ENCODE data around the gene RTL5. TPM values are rescaled to one million over a fixed set of nuclear protein-coding genes. Genes with fewer than 3 reads are reported as not detected.

RTL5 gene
- total RNA-seq, 4 donors from 2014 or later = 8.8 to 19.0 (median 9.9) TPM

DNA sequence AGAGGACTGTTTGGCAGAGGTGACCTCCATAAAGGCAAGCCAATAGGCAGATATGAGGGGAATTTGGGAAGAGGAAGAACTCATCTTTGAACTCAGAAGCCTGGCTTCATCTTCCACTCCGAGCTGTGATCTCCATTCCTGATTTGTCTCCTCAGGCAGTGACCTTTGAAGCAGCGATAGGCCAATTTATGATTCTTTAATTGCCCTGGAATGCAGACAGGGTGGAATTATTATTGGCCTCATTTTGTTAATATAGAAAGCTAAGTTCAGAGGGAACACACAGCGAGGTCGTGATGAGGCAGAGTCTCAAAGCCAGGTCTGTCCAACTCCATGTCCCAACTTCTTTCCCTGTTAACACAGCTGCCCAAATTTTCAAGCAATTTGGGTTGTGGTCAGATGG is 16.9 kb downstream of the RTL5 start:
- no peak overlapping the region for H3K4me3 ChIP-seq
- H3K27me3 ChIP-seq = no peaks in the 10 kb centered on the region
- no peaks in the 10 kb centered on the region for H3K36me3 ChIP-seq
- no peaks in the 10 kb centered on the region for H3K9me3 ChIP-seq
- 37 to 70% methylated on average over 2 to 4 of the region's 4 CpGs for WGBS, 2 donors (ENCODE audit: low coverage in 1 of 2)
- H3K4me1 ChIP-seq = peaks cover 0 to 28% (median 0%) of the 10 kb centered on the region in 3 donors
- no peak for ATAC-seq
- H3K27ac ChIP-seq = peak overlapping the region in 3 of 4 donors; percentile 47 to 63 (median 61)
- no peak for TF ChIP-seq POLR2AphosphoS5 (IDR thresholded peaks at IDR 0.05)
- no peak for TF ChIP-seq EP300 (IDR thresholded peaks at IDR 0.05)
- TF ChIP-seq, protein P1, sequence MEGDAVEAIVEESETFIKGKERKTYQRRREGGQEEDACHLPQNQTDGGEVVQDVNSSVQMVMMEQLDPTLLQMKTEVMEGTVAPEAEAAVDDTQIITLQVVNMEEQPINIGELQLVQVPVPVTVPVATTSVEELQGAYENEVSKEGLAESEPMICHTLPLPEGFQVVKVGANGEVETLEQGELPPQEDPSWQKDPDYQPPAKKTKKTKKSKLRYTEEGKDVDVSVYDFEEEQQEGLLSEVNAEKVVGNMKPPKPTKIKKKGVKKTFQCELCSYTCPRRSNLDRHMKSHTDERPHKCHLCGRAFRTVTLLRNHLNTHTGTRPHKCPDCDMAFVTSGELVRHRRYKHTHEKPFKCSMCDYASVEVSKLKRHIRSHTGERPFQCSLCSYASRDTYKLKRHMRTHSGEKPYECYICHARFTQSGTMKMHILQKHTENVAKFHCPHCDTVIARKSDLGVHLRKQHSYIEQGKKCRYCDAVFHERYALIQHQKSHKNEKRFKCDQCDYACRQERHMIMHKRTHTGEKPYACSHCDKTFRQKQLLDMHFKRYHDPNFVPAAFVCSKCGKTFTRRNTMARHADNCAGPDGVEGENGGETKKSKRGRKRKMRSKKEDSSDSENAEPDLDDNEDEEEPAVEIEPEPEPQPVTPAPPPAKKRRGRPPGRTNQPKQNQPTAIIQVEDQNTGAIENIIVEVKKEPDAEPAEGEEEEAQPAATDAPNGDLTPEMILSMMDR (IDR thresholded peaks at IDR 0.05) = no peak
- no peak for TF ChIP-seq POLR2A (IDR thresholded peaks at IDR 0.05)

DNA sequence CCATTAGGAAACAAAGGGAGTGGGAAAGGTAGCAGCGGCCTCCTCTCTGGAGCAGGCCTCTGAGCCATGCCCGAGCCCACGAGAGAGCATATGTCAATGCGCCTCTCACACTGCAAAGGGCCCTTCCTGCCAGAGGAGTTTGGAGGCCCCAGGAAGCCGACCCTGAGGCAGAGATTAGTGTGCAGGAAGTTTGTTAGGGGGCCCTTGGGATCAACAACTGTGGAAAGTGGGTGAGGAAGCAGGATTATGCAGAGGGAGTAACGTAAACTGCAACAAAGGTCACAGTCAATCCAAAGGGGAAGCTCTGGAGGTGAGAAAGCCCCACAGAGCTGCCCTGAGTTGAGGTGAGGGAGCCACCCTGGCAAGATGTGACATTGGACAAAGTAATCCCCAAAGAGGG is 17.4 kb downstream of the RTL5 start:
- H3K4me1 ChIP-seq = peaks cover 0 to 28% (median 0%) of the 10 kb centered on the region in 3 donors
- no peaks in the 10 kb centered on the region for H3K27me3 ChIP-seq
- no peaks in the 10 kb centered on the region for H3K9me3 ChIP-seq
- no peak overlapping the region for H3K4me3 ChIP-seq
- peak overlapping the region in 3 of 4 donors; percentile 47 to 63 (median 61) for H3K27ac ChIP-seq
- ATAC-seq = no peak
- WGBS, 2 donors (ENCODE audit: low coverage in 1 of 2) = 76 to 100% methylated on average over 1 to 5 of the region's 6 CpGs
- no peaks in the 10 kb centered on the region for H3K36me3 ChIP-seq
- TF ChIP-seq, protein P1 (IDR thresholded peaks at IDR 0.05) = no peak
- TF ChIP-seq POLR2AphosphoS5 (IDR thresholded peaks at IDR 0.05) (no peak), EP300 (IDR thresholded peaks at IDR 0.05) (no peak), POLR2A (IDR thresholded peaks at IDR 0.05) (no peak)

DNA sequence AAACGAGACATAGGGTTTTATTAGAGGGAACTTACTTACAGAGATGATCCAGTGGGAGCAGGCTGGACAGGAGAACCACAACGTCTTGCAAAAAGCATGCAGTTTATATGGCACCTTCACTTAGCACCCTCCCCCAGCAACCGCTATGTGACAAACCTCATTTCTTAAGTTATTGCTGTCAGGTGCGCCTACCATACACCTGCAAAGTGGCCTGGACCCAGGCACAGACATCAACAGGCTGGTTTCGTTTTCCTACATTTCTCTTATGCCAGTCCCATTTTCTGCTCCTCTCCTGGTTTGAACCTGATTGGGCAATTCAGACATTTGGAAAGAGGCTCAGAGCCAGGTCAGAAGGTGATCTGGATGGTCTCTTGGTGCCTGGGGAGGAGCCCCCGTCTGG is 18.3 kb downstream of the RTL5 start:
- H3K4me3 ChIP-seq = no peak overlapping the region
- 60% methylated on average over 1 of the region's 6 CpGs; no CpG with 5 or more reads in 1 of the 2 donors for WGBS, 2 donors (ENCODE audit: low coverage in 1 of 2)
- no peaks in the 10 kb centered on the region for H3K36me3 ChIP-seq
- no peaks in the 10 kb centered on the region for H3K27me3 ChIP-seq
- no peaks in the 10 kb centered on the region for H3K9me3 ChIP-seq
- H3K27ac ChIP-seq = peak overlapping the region in 3 of 4 donors; percentile 47 to 63 (median 61)
- ATAC-seq = no peak
- TF ChIP-seq POLR2AphosphoS5 (IDR thresholded peaks at IDR 0.05) (no peak), EP300 (IDR thresholded peaks at IDR 0.05) (no peak), POLR2A (IDR thresholded peaks at IDR 0.05) (no peak)
- peaks cover 0 to 28% (median 0%) of the 10 kb centered on the region in 3 donors for H3K4me1 ChIP-seq

DNA sequence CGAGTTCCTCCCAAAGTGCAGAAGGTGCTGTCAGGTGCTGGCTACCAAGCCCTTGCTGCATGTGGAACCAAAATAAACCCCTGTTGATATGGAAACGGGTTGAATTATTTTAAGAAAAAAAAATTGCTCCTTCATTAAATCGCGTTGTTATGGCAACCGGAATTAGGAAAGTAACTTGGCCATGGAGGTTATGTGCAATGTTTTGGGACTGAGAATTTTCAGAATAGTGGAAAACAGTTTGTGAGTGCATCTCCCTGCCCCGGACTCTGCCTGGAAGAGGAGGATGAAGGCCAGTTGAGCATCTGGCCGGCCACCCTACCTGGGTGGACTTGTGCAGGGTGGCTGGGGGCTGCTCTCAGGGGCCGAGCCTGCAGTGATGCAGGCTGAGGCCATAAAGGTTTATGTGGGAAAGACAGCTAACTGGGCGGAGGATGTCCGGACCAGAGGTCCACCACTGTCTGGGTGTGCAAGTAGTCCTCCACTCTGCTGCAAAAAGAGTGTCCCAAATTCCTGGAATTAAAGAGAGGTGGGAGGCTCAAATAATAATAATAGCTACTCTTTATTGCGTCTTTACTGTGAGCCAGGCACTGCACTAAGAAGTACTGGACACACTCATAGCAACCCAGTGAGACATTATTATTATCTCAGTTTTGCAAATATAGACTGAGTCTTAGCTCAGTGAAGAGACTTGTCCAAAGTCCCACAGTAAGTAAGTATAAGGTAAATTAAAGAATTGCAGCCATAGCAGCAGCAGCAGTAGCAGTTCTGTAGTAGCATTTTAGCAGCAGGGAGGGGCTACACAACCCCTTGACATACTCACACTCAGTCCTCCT is 20.6 kb downstream of the RTL5 start:
- H3K9me3 ChIP-seq = no peaks in the 10 kb centered on the region
- WGBS, 2 donors (ENCODE audit: low coverage in 1 of 2) = 74 to 80% methylated on average over 6 to 9 of the region's 11 CpGs
- TF ChIP-seq POLR2AphosphoS5 (IDR thresholded peaks at IDR 0.05) (no peak), EP300 (IDR thresholded peaks at IDR 0.05) (no peak), POLR2A (IDR thresholded peaks at IDR 0.05) (no peak)
- TF ChIP-seq, protein P1 (IDR thresholded peaks at IDR 0.05) = no peak
- H3K27me3 ChIP-seq = no peaks in the 10 kb centered on the region
- no peaks in the 10 kb centered on the region for H3K36me3 ChIP-seq
- no peak overlapping the region for H3K27ac ChIP-seq
- H3K4me3 ChIP-seq = no peak overlapping the region
- ATAC-seq = no peak
- peaks cover 0 to 28% (median 0%) of the 10 kb centered on the region in 3 donors for H3K4me1 ChIP-seq

DNA sequence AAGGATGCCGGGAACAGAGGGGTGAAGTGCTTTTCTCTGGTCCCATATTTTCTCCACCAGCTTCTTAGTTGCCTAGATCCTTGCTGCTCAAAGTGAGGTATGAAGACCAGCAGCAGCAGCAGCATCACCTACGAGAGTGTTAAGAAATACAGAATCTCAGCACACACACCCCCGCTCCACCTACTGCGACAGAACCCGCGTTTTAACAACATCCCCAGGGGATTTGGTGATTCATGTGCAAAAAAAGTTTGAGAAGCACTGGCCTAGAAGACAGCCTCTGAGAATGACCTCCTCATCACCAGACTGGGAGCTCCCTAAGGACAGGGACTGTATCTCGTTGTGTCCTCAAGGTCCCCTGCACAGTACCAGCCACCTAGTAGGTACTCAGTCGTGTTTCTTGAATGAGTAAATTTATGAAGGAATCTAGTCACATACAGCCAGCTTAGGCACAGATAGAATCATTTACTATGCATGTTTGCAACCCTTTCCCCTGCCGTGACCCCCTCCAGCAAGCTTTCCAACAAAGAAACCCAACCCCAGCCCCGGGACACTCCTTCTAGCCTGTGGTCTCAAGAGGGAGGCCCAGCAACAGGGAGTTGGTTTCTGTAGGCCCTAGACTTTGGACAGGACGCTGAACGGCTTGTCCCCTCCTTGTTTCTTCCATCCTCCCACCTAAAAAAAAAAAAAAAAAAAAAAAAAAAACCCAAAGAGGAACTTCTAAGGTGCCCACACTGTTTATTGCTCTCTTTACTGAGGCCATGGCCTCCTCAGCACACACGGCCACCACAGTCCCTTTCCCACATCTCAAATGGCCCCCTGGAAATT is 21.5 kb downstream of the RTL5 start:
- Histone ChIP-seq H3K4me3 (no peak overlapping the region), H3K27ac (no peak overlapping the region), H3K4me1 (peaks cover 0 to 23% (median 0%) of the 10 kb centered on the region in 3 donors), H3K27me3 (no peaks in the 10 kb centered on the region), H3K9me3 (no peaks in the 10 kb centered on the region), H3K36me3 (no peaks in the 10 kb centered on the region)
- ATAC-seq = no peak
- TF ChIP-seq POLR2AphosphoS5 (IDR thresholded peaks at IDR 0.05) (no peak), POLR2A (IDR thresholded peaks at IDR 0.05) (no peak), EP300 (IDR thresholded peaks at IDR 0.05) (no peak)
- TF ChIP-seq, protein P1 (IDR thresholded peaks at IDR 0.05) = no peak
- WGBS, 2 donors (ENCODE audit: low coverage in 1 of 2) = 63% methylated on average over 11 of the region's 13 CpGs; no CpG with 5 or more reads in 1 of the 2 donors

Data from gastroesophageal sphincter (tissue), 4 donors.